ENCODE results near the gene MSH3.

The MSH3 gene

DNA sequence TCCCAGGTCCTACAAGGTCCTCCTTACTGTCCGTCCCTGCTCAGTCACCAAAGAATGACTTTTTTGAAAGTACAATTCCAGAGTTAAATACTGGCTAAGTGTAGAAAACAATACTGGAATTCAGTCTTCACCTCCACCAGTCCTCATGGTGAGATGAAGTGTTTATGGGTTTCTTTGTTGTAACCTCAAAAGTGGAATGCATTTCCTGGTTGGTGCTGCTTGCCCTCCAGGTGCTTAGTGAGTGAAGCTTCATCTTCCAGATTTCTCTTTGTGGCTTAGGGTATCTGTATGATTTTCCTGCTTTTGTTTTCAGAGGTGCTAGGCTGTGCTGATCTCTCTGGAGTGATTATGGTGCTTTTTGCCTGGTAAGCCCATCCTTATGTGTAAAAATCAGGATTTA lies 49.8 kb downstream of the MSH3 start:
- H3K4me3 ChIP-seq (ENCODE audit: low read depth, low read length), result no peak overlapping the region
- TF ChIP-seq, protein P1, sequence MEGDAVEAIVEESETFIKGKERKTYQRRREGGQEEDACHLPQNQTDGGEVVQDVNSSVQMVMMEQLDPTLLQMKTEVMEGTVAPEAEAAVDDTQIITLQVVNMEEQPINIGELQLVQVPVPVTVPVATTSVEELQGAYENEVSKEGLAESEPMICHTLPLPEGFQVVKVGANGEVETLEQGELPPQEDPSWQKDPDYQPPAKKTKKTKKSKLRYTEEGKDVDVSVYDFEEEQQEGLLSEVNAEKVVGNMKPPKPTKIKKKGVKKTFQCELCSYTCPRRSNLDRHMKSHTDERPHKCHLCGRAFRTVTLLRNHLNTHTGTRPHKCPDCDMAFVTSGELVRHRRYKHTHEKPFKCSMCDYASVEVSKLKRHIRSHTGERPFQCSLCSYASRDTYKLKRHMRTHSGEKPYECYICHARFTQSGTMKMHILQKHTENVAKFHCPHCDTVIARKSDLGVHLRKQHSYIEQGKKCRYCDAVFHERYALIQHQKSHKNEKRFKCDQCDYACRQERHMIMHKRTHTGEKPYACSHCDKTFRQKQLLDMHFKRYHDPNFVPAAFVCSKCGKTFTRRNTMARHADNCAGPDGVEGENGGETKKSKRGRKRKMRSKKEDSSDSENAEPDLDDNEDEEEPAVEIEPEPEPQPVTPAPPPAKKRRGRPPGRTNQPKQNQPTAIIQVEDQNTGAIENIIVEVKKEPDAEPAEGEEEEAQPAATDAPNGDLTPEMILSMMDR (IDR thresholded peaks at IDR 0.05; ENCODE audit: borderline replicate concordance, insufficient read depth, low read depth, low read length), result no peak

DNA sequence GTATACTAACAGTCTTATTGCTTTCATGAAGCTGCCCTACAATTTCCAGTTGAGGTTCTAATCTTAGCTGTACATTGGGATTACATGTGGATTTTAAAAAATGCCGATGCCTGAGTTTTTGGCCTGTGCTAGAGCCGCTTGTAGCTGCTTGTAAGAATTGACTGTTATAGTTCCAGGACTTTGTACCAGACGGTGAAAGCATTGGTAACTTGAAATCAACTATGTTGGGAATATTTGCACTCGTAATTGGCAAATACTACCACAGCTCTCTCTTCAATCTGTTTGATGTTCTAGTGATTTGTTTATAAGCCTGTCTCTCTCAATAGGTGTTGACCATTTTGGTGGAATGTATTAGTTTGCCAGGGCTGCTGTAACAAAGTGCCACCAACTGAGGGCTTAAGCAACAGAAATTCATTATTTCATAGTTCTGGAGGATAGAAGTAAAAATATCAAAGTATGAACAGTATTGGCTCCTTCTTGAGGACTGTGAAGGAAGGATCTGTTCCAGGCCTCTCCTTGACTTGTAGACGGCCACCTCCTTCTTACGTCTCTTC lies 50.8 kb downstream of the MSH3 start:
- no peak overlapping the region for H3K4me3 ChIP-seq (ENCODE audit: low read depth, low read length)
- TF ChIP-seq, protein P1 (IDR thresholded peaks at IDR 0.05; ENCODE audit: borderline replicate concordance, insufficient read depth, low read depth, low read length), result no peak

DNA sequence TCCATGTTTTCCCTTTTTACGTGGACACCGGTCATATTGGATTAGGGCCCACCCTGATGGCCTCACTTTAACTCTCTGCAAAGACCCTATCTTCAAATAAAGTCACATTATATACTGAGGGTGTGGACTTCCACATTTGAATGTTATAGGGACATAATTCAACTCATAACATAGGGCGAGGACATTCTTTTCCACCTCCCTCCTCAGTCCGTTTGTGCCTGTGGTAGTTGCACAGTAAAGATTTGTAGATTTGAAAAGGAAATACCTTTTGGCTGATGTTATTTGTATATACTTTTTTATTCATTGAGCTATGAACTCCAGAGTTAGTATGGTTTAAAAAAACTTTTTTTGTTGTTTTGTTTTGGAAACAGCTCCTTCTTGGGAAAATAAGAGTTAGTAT lies 51.3 kb downstream of the MSH3 start:
- H3K4me3 ChIP-seq (ENCODE audit: low read depth, low read length), result no peak overlapping the region
- TF ChIP-seq, protein P1 (IDR thresholded peaks at IDR 0.05; ENCODE audit: borderline replicate concordance, insufficient read depth, low read depth, low read length), result no peak

DNA sequence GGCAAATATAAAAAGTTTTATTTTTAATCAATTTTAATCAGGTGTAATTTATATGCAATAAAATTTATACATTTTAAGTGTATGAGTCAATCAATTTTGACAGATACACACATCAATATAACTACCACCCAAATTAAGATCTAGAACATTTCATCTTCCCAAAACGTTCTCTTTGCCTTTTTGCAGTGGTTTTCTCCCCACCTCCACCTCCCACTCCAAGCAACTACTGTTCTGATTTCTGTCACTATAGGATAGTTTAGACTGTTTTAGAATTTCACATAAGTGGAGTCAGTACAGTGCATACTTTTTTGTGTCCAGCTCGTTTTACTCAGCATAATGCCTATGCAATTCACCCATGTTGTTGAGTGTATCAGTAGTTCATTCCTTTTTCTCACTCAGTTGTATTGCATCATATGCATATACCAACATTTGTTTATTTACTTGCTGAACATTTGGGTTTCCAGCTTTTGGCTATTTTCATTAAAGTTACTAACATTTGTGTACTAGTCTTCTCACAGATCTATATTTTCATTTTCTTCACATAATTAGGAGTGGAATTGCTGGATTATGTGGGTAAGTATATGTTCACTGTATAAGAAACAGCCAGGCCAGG lies 52.5 kb downstream of the MSH3 start:
- TF ChIP-seq, protein P1 (IDR thresholded peaks at IDR 0.05; ENCODE audit: borderline replicate concordance, insufficient read depth, low read depth, low read length), result no peak
- no peak overlapping the region for H3K4me3 ChIP-seq (ENCODE audit: low read depth, low read length)

DNA sequence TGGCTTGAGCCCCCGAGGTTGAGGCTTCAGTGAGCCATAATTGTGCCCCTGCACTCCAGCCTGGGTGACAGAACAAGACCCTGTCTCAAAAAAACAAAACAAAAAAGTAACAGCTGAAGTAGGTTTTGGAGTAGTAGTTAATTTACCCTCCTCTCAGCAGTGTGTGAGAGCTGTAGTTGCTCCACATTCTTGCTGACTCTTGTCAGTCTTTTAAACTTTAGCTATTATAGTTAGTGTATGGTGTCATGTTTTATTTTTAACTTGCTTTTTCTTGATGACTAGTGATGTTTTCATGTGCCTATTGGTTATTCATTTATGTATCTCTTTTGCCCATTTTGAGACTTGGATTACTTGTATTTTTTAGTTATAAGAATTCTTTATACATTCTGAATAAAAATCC lies 53.2 kb downstream of the MSH3 start:
- H3K4me3 ChIP-seq (ENCODE audit: low read depth, low read length), result no peak overlapping the region
- TF ChIP-seq, protein P1 (IDR thresholded peaks at IDR 0.05; ENCODE audit: borderline replicate concordance, insufficient read depth, low read depth, low read length), result no peak

DNA sequence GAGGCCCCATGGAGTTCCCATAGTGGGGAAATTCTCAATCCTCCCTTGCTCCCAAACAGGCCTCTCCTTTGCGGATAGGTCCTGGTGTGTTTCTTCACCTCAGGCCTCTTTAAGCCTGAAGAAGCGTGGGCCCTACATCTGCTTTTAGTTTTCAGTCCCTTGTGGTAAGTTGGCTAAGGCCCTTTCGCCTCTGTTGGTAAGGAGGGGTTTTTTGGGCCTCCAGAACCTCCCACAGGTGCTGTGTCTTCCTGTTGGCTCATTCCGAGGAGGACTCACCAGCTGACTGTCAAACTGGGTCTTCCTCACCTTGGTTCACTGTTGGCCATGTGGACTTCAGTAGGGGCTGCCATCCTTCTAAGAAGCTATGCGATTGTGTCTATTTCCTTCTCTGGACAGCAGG lies 56.8 kb downstream of the MSH3 start:
- no peak overlapping the region for H3K4me3 ChIP-seq (ENCODE audit: low read depth, low read length)
- TF ChIP-seq, protein P1 (IDR thresholded peaks at IDR 0.05; ENCODE audit: borderline replicate concordance, insufficient read depth, low read depth, low read length), result no peak

DNA sequence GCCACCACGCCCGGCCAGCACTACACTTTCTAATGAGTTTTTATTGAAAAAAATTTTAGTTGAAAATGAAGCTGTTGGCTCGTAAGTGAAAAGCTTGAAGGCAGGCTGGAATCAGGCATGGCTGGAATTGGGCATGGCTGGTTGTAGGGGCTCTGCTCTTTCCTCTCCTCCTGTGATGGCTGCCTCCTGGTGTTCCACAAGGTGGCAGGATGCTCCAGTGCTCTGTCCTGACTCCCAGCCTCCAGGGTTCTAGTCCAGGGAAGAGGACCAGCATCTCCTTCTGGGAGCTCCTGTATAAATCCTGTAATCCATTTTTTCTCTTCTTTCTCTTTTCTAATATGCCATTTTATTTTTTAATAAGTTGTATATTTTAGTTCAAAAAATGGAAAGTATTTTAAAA lies 57.5 kb downstream of the MSH3 start:
- TF ChIP-seq, protein P1 (IDR thresholded peaks at IDR 0.05; ENCODE audit: borderline replicate concordance, insufficient read depth, low read depth, low read length), result peak; percentile 47; the same call in 1 of the 2 replicates
- no peak overlapping the region for H3K4me3 ChIP-seq (ENCODE audit: low read depth, low read length)

Measured in GM12875 (cell line).